Naive thymus-derived CD4-positive, alpha-beta T cell (primary cell): ENCODE data around the gene RBMS3. TPM values are rescaled to one million over a fixed set of nuclear protein-coding genes. Genes with fewer than 3 reads are reported as not detected.

Source experiments
- ATAC-seq: fragments of 150-1000 bp; cut with Tn5 transposase; 2 replicates; pipeline ENCODE4 v1.10.0; 2021; ENCODE audit warnings: mild to moderate bottlenecking, moderate library complexity
- CTCF ChIA-PET: fragments of 350-600 bp; sonication (Branson Sonifier 250); formaldehyde crosslinking; loops from one replicate; lab custom pipeline; 2021; ENCODE audit warnings: antibody characterized with exemption; lab: Charles Lee
- POLR2A ChIA-PET: fragments of 350-600 bp; sonication (Branson Sonifier 250); formaldehyde crosslinking; loops from one replicate; lab custom pipeline; 2021; ENCODE audit warnings: antibody characterized with exemption, inconsistent platforms; lab: Charles Lee
- DNase-seq, 9 donors: peaks; one replicate each; pipeline versions ENCODE4 v3.0.0 to v3.0.0-alpha.2; 2020 to 2022; ENCODE audit warnings: mixed read lengths in 1 of 9
- H3K27ac ChIP-seq: one replicate; pipeline ENCODE4 v1.7.0; 2013; ENCODE audit warnings: mild to moderate bottlenecking, low read depth, low read length, moderate library complexity
- H3K27me3 ChIP-seq, 2 donors: one replicate each; pipeline ENCODE4 v1.7.0; 2013; ENCODE audit warnings: low read length in 2 of 2, mild to moderate bottlenecking in 2 of 2, moderate library complexity in 2 of 2; ENCODE audit not compliant: control insufficient read depth in 2 of 2, insufficient read depth in 2 of 2
- H3K36me3 ChIP-seq, 3 experiments: 1 replicate in 2 of 3; 2 replicates in 1 of 3; pipeline ENCODE4 v1.7.0; 2013; ENCODE audit warnings: low read length in 3 of 3, mild to moderate bottlenecking in 3 of 3, moderate library complexity in 1 of 3; ENCODE audit not compliant: insufficient read depth in 3 of 3, control insufficient read depth in 2 of 3
- H3K4me1 ChIP-seq, 2 donors: one replicate each; pipeline ENCODE4 v1.7.0; 2013; ENCODE audit warnings: low read length in 2 of 2, mild to moderate bottlenecking in 2 of 2, moderate library complexity in 1 of 2; ENCODE audit not compliant: control insufficient read depth in 2 of 2, insufficient read depth in 2 of 2
- H3K4me3 ChIP-seq: 2 replicates; pipeline ENCODE4 v1.7.0; 2013; ENCODE audit warnings: mild to moderate bottlenecking, low read length
- H3K9me3 ChIP-seq, 3 experiments: 1 replicate in 2 of 3; 2 replicates in 1 of 3; pipeline ENCODE4 v1.7.0; 2013; ENCODE audit warnings: low read length in 3 of 3; ENCODE audit not compliant: control insufficient read depth in 2 of 3
- H3K27ac Mint-ChIP-seq, 9 donors: one replicate each; pipeline ENCODE4 v1.8.0; 2020 to 2022; ENCODE audit warnings: mixed read lengths in 9 of 9, mild to moderate bottlenecking in 8 of 9, moderate library complexity in 5 of 9, inconsistent platforms in 2 of 9
- H3K27me3 Mint-ChIP-seq, 5 donors: one replicate each; pipeline ENCODE4 v1.8.0; 2021 to 2022; ENCODE audit warnings: mixed read lengths in 5 of 5, mild to moderate bottlenecking in 1 of 5
- H3K36me3 Mint-ChIP-seq, 5 donors: one replicate each; pipeline ENCODE4 v1.8.0; 2020 to 2022; ENCODE audit warnings: mixed read lengths in 5 of 5, mild to moderate bottlenecking in 3 of 5, inconsistent platforms in 1 of 5
- H3K4me1 Mint-ChIP-seq, 7 donors: one replicate each; pipeline ENCODE4 v1.8.0; 2020 to 2022; ENCODE audit warnings: mixed read lengths in 7 of 7, mild to moderate bottlenecking in 3 of 7, inconsistent platforms in 1 of 7
- H3K4me3 Mint-ChIP-seq, 10 donors: one replicate each; pipeline ENCODE4 v1.8.0; 2020 to 2022; ENCODE audit warnings: mild to moderate bottlenecking in 10 of 10, mixed read lengths in 10 of 10, moderate library complexity in 6 of 10, inconsistent platforms in 2 of 10
- H3K9me3 Mint-ChIP-seq, 11 donors: one replicate each; pipeline ENCODE4 v1.8.0; 2020 to 2022; ENCODE audit warnings: mixed read lengths in 11 of 11, mild to moderate bottlenecking in 4 of 11, inconsistent platforms in 1 of 11, moderate library complexity in 1 of 11
- intact Hi-C, 2 donors: fragments of 100-400 bp; cut with micrococcal nuclease; formaldehyde crosslinking; loops; one replicate each; pipeline ENCODE4 v1.15.1; 2023
- polyA plus RNA-seq, 2 donors: library from polyadenylated mRNA; unstranded; fragments of 300-500 nt; fragmentation: Illumina TruSeq; gene quantifications; one replicate each; pipeline ENCODE4 v1.2.3, GENCODE V29; 2021
- total RNA-seq, 6 experiments: library from RNA in 5 of 6; stranded (reverse) in 5 of 6; gene quantifications; 1 replicate in 5 of 6; 2 replicates in 1 of 6; pipeline ENCODE4 v1.2.3 and lab custom pipeline; 2021 to 2026

RBMS3 gene
- total and polyA plus RNA-seq, 7 experiments from 2014 or later: 0.15 to 4.9 (median 0.49) TPM

DNA sequence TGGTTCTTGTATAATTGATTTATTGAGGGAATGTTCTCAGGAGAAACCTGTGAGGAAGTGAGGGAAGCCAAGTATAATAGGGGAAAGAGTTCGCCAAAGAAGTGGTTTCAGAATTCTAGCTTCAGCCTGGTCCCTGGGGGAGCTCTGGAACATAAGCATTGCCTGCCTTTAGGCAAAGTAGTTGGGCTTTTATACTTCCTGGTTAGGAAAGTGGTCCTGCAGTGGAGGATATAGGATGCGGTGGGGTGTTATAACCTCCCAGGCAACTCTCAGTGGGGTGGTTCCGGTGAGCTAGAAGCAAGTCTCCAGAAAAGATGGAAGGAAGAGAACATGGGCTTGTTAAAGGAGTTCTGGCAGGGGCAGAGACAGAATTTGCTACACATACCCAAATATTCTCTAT, 22.7 kb upstream of the RBMS3 start:
- H3K4me1 Mint-ChIP-seq: peaks cover 0 to 8% (median 0%) of the 10 kb centered on the region in 7 donors
- ATAC-seq (no peak), DNase-seq (no peak)
- no peak overlapping the region for H3K4me3 Mint-ChIP-seq
- Histone ChIP-seq H3K4me3 (no peak overlapping the region), H3K27ac (no peak overlapping the region), H3K36me3 (no peaks in the 10 kb centered on the region), H3K4me1 (no peaks in the 10 kb centered on the region), H3K9me3 (no peaks in the 10 kb centered on the region), H3K27me3 (no peaks in the 10 kb centered on the region)
- CTCF ChIA-PET: no interaction called here
- H3K27ac Mint-ChIP-seq: no peak overlapping the region
- POLR2A ChIA-PET: no interaction called here
- no peaks in the 10 kb centered on the region for H3K36me3 Mint-ChIP-seq
- intact Hi-C loops: no loop called here
- H3K9me3 Mint-ChIP-seq: peaks cover 0 to 2% (median 0%) of the 10 kb centered on the region in 11 donors
- peaks cover 0 to 4% (median 0%) of the 10 kb centered on the region in 5 donors for H3K27me3 Mint-ChIP-seq

DNA sequence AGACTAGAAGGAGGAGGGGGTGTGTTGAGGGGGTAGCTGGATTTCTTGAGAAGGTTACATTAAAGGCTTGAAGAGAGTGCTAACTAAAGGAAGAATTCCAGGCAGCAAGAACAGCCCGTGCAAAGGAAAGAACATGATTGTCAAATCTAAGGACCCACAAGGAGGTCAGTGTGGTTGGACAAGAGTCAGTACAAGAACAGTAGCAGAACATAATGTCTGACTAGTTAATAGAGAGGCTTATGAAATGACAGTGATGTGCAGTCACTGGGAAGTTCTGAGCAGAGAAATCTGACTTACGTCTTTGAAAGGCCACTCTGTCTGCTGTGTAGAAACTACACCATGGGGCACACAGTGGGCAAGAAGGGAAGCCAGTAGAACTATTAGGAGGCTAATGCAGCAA, 19.8 kb upstream of the RBMS3 start:
- no peak overlapping the region for H3K4me3 Mint-ChIP-seq
- POLR2A ChIA-PET: no interaction called here
- H3K27me3 ChIP-seq: no peaks in the 10 kb centered on the region
- no peak for ATAC-seq
- no peaks in the 10 kb centered on the region for H3K9me3 ChIP-seq
- intact Hi-C loops: no loop called here
- H3K27ac Mint-ChIP-seq: no peak overlapping the region
- H3K36me3 Mint-ChIP-seq: no peaks in the 10 kb centered on the region
- H3K27me3 Mint-ChIP-seq: peaks cover 0 to 4% (median 0%) of the 10 kb centered on the region in 5 donors
- H3K4me1 ChIP-seq: no peaks in the 10 kb centered on the region
- no peak overlapping the region for H3K4me3 ChIP-seq
- peaks cover 0 to 2% (median 0%) of the 10 kb centered on the region in 11 donors for H3K9me3 Mint-ChIP-seq
- no peaks in the 10 kb centered on the region for H3K36me3 ChIP-seq
- CTCF ChIA-PET: no interaction called here
- H3K4me1 Mint-ChIP-seq: peaks cover 0 to 7% (median 0%) of the 10 kb centered on the region in 7 donors
- no peak for DNase-seq
- H3K27ac ChIP-seq: no peak overlapping the region

DNA sequence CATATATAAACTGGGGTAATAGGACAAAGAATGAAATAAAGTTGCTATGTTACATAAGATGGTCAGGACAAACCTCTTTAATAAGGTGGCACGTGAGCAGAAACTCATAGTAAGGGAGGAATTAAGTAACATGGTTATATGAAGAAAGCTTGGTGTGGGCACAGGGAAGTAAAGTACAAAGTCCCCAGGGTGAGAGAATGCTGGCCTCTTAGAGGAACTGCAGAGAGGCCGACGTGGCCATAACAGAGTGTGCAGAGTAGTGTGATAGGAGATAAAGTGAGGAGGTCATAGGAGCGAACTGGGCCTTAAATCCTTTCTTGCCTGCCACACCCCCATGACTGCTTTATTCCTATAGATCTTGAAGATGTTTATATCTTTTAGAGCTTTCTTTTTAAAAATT, 17.4 kb upstream of the RBMS3 start:
- ATAC-seq (no peak), DNase-seq (no peak)
- Mint-ChIP-seq H3K27me3 (no peaks in the 10 kb centered on the region), H3K4me3 (no peak overlapping the region), H3K36me3 (no peaks in the 10 kb centered on the region), H3K27ac (no peak overlapping the region), H3K9me3 (peaks cover 0 to 2% (median 0%) of the 10 kb centered on the region in 11 donors), H3K4me1 (no peaks in the 10 kb centered on the region)
- CTCF ChIA-PET: no interaction called here
- POLR2A ChIA-PET: no interaction called here
- H3K27me3 ChIP-seq: no peaks in the 10 kb centered on the region
- no peak overlapping the region for H3K27ac ChIP-seq
- H3K36me3 ChIP-seq: no peaks in the 10 kb centered on the region
- no peaks in the 10 kb centered on the region for H3K9me3 ChIP-seq
- no peaks in the 10 kb centered on the region for H3K4me1 ChIP-seq
- intact Hi-C loops: no loop called here
- H3K4me3 ChIP-seq: no peak overlapping the region

DNA sequence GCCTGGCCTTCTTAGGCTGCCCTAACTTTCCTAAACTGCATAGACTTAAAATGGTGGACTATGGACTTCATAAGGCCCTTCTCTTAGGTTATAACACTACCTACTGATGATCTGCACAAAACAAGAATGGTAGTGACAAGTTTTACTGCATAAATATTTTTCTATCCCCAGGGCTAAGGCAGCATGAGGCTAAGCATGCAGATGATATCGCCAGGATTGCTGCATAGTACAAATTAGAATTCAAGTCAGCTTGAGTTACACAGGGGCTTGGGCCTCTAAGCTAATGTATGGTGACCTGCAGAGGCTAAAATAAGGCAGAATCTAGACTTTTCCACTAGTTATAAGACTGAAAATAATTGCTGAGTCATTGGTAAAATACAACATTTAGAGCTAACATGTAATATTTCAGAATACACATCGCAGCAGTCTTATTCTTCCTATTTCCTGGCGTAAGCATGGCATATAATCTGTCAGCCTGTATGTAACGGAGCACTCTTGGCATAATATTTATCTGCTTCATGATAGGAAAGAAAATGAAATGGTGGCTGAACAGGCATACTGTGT, 15.3 kb upstream of the RBMS3 start:
- Mint-ChIP-seq H3K27me3 (no peaks in the 10 kb centered on the region), H3K4me3 (no peak overlapping the region), H3K36me3 (no peaks in the 10 kb centered on the region), H3K4me1 (no peaks in the 10 kb centered on the region), H3K27ac (no peak overlapping the region), H3K9me3 (no peaks in the 10 kb centered on the region)
- DNase-seq: no peak
- no peaks in the 10 kb centered on the region for H3K36me3 ChIP-seq
- H3K4me3 ChIP-seq: no peak overlapping the region
- POLR2A ChIA-PET: no interaction called here
- CTCF ChIA-PET: no interaction called here
- no peaks in the 10 kb centered on the region for H3K9me3 ChIP-seq
- no peaks in the 10 kb centered on the region for H3K27me3 ChIP-seq
- no peak for ATAC-seq
- intact Hi-C loops: no loop called here
- no peaks in the 10 kb centered on the region for H3K4me1 ChIP-seq
- no peak overlapping the region for H3K27ac ChIP-seq

DNA sequence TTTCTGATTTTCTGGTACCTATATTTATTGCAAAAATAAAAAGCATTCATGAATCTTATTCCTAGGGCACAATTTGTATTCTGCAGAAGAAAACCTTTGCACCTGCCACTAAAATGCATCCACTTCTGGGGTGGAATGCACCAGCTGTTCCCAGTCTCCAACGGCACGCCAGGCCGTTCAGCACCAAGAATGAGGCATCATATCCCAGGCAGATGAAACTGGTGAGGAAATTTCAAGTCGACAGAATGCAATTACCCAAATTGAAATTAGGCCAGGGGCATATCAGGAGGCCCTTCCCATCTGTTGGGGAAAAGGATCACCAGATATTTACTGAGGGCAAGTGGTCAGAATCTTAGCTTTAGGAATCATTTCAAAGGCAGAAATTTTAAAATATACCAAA, 13.6 kb upstream of the RBMS3 start:
- Histone ChIP-seq H3K27ac (no peak overlapping the region), H3K27me3 (no peaks in the 10 kb centered on the region), H3K4me3 (no peak overlapping the region), H3K9me3 (no peaks in the 10 kb centered on the region), H3K36me3 (no peaks in the 10 kb centered on the region), H3K4me1 (no peaks in the 10 kb centered on the region)
- no peaks in the 10 kb centered on the region for H3K36me3 Mint-ChIP-seq
- no peak overlapping the region for H3K27ac Mint-ChIP-seq
- no peaks in the 10 kb centered on the region for H3K4me1 Mint-ChIP-seq
- ATAC-seq (no peak), DNase-seq (no peak)
- no peaks in the 10 kb centered on the region for H3K27me3 Mint-ChIP-seq
- POLR2A ChIA-PET: no interaction called here
- CTCF ChIA-PET: no interaction called here
- no peak overlapping the region for H3K4me3 Mint-ChIP-seq
- intact Hi-C loops: no loop called here
- H3K9me3 Mint-ChIP-seq: no peaks in the 10 kb centered on the region

DNA sequence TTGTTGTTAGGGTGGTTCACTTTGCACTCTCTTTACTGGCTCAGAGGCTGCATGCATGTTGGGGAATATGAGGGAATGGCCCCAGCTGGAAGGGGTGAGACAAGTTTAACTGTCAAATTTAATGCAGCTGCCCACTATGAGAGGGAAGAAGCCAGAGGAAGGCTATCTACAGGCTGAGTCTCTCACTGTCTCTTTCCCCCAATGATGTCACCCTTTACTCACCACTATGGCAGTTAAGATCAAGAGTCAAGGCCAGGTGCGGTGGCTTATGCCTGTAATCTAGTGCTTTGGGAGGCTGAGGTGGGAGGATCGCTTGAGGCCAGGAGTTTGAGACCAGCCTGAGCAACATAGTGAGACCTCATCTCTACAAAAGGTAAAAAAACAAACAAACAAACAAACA, 12.2 kb upstream of the RBMS3 start:
- Histone ChIP-seq H3K27ac (no peak overlapping the region), H3K4me1 (no peaks in the 10 kb centered on the region), H3K27me3 (no peaks in the 10 kb centered on the region), H3K9me3 (no peaks in the 10 kb centered on the region), H3K36me3 (no peaks in the 10 kb centered on the region), H3K4me3 (no peak overlapping the region)
- Mint-ChIP-seq H3K4me3 (no peak overlapping the region), H3K9me3 (no peaks in the 10 kb centered on the region), H3K27me3 (no peaks in the 10 kb centered on the region), H3K36me3 (no peaks in the 10 kb centered on the region), H3K4me1 (no peaks in the 10 kb centered on the region), H3K27ac (no peak overlapping the region)
- CTCF ChIA-PET: no interaction called here
- POLR2A ChIA-PET: no interaction called here
- intact Hi-C loops: no loop called here
- ATAC-seq (no peak), DNase-seq (no peak)

DNA sequence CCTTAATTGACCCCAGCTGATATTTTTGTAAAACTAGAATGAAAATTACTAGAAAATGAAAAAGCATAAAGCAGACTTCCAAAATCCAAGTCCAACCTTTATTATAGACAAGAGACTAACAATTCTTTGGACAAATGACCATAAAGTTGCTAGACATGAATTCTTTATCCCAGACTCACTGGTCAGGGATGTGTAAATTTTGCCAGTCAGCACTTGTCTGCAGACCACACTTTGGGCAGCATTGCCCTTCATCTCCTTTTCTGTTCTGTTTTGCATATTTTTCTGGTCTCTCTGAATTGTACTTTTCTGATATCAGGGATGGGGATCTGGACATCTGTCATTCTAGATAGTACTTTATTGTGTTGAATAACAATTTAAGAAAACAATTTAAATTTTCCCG, 10.1 kb upstream of the RBMS3 start:
- Mint-ChIP-seq H3K9me3 (no peaks in the 10 kb centered on the region), H3K4me3 (no peak overlapping the region), H3K27ac (no peak overlapping the region), H3K4me1 (peaks cover 0 to 10% (median 0%) of the 10 kb centered on the region in 7 donors), H3K27me3 (no peaks in the 10 kb centered on the region), H3K36me3 (peaks cover 0 to 3% (median 0%) of the 10 kb centered on the region in 5 donors)
- intact Hi-C loops: no loop called here
- H3K4me3 ChIP-seq: no peak overlapping the region
- POLR2A ChIA-PET: no interaction called here
- ATAC-seq (no peak), DNase-seq (no peak)
- H3K9me3 ChIP-seq: no peaks in the 10 kb centered on the region
- CTCF ChIA-PET: no interaction called here
- H3K27ac ChIP-seq: no peak overlapping the region
- no peaks in the 10 kb centered on the region for H3K36me3 ChIP-seq
- no peaks in the 10 kb centered on the region for H3K27me3 ChIP-seq
- no peaks in the 10 kb centered on the region for H3K4me1 ChIP-seq
